ENCODE data around the gene GDF15. TPM values are rescaled to one million over a fixed set of nuclear protein-coding genes. Genes with fewer than 3 reads are reported as not detected.
"Not testable (repeated sequence)": the region's sequence is repeated elsewhere in the genome, so short reads cannot be mapped to it uniquely, and the experiment has no call there.

The GDF15 gene
- total RNA-seq, 1 experiment from 2014 or later = 5.1 TPM

DNA sequence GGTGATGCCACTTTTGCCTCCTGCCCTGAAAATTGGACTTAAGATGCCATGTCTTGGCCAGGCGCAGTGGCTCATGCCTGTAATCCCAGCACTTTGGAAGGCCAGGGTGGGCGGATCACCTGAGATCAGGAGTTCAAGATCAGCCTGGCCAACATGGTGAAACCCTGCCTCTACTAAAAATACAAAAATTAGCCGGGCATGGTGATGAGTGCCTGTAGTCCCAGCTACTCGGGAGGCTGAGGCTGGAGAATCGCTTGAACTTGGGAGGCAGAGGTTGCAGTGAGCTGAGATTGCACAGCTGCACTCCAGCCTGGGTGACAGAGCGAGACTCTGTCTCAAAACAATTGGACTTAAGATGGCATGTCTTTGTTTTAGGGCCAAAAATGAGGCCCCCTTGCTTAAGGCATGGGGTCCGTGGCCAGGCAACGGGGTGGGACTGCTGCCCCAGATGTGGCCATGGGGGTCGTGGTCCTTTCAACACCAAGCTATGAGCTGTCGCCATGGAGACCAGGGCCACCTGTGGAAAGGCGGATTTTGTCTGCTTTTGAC lies 21.6 kb upstream of the GDF15 start:
- DNase-seq (ENCODE audit: low read depth) = not testable (repeated sequence)

DNA sequence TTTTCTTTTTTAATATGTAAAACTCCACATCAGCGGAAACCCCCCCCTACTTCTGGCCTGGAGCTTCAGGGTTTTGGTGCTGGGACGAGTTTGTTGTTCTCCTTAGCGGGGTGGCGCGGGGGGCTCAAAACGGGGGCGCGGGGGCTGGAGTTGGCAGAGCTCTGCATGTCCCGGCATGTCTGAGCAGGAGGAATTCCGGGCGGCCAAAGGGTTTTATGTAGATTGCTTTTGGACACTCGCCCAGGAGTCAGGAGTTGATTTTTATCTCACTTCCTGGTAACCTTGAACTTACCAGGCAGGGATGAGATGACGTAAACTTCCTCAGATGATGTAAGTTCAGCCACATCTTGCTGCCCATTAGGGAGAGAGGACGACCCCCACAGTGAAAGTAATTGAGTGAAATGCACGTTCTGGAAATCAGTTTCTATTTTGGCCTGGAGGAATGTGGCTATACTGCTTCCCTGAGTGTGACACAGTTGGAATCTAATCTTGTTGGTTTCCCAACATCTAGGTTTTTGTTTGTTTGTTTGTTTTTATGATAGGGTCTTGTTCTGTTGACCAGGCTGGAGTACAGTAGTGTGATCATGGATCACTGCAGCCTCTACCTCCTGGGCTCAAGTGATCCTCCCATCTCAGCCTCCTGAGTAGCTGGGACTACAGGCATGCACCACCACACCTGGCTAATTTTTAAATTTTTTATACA lies 21.0 kb upstream of the GDF15 start:
- DNase-seq (ENCODE audit: low read depth) = peak; percentile 96

DNA sequence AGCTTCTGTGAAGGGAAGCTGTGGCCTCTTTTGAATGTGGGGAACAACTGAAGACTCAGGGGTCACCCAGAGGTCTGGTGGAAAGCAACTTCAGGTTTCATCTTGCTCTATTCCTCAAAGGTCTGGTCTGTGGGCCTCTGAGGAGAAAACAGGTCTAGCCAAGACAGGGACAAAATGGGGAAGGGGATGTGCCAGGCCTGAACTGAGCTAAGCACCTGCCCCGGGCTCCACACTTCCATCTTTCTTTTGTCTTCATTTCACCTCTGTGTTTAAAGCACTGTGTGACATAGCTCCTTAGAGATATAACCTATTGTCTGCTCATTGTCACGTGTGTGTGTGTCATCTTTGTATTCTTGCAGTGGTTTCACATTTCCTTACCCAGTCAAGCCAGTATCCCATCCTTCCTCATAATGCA lies 19.9 kb upstream of the GDF15 start:
- DNase-seq (ENCODE audit: low read depth) = peak; percentile 38

DNA sequence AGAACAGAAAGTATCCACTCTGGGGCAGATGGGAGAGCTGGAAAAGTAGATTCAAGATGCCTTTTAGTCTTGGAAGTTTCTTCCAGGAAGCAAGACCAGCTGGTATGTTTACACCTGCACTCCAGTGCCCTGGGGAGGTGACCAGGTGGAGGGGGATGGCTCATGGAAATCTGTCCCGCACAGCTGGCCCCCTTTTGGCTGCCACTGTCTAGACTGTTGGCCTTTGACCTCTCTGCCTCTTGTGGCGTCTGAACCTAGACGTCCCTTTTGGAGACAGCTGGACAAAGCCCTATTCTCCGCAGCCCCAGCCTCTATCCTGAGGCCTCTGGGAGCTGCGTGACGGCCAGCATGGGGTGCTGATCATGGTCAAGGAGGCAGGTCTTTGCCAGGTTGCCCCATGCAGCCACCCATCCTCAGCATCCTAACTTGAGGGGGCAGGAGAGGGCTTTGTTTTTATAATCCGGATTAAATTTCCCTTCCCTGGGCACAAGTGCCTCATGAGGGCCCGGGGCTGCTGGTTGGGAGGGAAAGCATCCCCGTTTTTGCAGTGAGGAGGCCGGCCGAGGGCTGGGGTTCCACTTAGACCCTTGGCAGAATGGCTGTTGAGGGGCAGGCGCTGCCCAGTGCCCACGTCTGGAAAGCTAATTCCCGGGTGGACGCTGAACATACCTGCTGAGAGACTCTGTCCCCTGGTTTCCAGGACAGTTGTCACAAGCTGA lies 17.3 kb upstream of the GDF15 start:
- no peak for DNase-seq (ENCODE audit: low read depth)

DNA sequence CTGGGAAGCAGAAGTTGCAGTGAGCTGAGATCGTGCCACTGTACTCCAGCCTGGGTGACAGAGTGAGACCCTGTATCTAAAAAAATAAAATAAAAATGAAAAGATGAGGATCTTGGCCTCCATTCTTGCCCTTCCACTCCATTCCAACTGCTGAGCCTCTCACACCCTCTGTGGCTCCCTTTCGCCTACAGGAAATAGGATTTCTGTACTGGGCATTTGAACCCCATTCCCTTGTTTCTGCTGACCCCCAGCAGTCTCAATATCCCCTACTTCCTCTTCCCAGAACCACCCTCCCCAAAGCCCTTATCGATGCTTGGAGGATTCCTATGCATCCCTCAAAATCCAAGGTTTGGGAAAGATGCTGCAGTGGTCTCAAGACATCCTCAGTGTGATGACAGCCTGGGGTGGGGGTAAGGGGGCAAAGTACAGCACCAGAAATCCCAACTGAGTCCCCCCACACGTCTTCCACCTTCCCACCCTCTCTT lies 12.5 kb upstream of the GDF15 start:
- no peak for DNase-seq (ENCODE audit: low read depth)

DNA sequence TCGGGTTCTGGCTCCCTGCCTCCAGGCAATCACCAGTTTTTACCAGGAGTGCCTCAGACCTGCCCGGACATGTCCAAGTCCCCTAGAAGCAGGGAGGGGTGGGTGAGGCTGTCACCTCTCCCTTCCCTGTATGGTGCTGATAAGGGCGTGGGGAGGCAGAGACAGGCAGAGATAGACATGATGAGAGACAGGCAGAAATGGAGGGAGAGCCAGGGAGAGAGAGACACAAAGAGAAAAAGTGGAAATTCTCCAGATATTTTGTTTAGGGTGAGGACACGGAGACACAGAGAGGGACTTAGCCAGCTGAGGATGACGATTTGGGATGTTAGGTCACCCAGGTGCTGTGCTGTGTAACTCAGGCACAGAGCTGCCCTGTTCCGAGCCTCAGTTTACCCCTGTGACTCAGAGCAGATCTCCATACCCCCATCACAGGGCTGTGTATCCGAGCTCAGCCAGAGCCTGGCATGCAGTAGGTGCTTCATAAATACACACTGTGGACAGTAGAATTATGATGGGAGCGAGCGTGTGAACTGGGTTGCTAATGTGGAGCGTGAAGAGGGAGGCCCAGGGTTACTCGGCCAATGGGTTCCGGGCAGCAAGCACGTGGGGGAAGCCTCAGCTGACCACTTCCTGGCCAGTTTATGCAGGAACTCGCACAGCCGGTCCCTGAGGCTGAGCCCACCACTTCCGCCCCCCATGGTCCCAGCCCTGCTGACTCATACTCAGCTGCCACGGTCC lies 11.9 kb upstream of the GDF15 start:
- DNase-seq (ENCODE audit: low read depth) = peak; percentile 99

DNA sequence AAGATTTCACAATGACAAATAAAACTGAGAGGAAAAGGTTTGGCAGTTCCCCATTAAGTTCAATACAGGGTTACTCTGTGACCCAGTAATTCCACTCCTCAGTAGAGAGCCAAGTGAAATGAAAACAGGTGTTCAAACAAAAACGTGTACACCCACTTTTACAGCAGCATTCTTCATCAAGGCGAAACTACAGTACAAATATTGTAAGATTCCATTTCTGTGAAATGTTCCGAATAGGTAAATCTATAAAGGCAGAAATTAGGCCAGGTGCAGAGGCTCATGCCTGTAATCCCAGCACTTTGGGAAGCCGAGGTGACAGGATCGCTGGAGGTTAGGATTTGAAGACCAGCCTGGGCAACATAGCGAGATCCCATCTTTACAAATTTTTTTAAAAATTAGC lies 8.9 kb upstream of the GDF15 start:
- DNase-seq (ENCODE audit: low read depth) = no peak

DNA sequence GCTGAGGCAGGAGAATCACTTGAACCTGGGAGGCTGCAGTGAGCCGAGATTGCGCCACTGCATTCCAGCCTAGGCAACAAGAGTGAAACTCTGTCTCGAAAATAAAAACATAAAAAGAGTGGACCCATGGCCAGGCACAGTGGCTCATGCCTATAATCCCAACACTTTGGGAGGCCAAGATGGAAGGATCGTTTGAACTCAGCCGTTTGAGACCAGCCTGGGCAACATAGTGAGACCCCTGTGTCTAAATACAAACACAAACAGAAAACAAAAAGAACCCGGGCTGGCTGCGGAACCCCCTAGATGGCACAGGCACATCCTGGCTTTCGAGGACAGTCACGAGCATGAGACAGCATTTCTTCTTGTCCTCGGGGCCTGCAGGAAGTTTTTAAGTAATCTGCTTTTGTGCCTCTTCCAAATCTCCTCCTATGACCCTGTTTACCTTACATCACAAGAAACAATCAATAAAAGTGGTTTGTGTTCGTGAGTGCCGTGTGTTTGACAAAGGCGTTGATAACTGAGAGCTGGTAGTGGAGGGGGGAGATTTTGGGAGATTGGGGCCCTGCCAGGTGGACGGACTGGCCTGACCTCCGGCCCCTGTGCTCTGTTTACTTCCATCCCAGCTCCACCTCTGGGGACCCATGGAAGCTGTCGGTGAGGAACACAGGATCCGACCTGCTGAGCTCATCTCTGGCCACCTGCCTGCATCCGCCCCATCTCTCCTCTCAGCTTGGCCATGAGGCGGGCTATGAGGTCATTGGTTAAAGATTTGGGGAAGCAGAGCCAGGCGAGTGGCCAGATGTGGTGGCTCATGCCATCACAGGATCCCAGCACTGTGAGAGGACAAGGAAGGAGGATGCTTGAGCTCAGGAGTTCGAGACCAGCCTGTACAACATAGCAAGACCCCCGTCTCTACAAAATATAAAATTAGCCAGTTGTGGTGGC lies 5.9 kb upstream of the GDF15 start:
- DNase-seq (ENCODE audit: low read depth) = peak; percentile 89

DNA sequence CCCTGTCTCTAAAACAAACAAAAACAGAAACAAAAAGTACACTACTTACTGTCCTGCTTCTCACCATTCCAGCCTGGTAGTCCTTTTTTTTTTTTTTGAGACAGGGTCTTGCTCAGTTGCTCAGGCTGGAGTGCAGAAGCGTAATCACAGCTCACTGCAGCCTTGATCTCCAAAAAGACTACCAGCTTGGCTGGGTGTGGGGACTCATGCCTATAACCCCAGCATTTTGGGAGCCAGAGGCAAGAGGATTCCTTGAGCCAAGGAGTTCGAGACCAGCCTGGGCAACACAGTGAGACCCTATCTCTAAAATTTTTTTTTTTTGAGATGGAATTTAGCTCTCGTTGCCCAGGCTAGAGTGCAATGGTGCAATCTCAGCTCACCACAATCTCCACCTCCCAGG lies 5.1 kb upstream of the GDF15 start:
- no peak for DNase-seq (ENCODE audit: low read depth)

DNA sequence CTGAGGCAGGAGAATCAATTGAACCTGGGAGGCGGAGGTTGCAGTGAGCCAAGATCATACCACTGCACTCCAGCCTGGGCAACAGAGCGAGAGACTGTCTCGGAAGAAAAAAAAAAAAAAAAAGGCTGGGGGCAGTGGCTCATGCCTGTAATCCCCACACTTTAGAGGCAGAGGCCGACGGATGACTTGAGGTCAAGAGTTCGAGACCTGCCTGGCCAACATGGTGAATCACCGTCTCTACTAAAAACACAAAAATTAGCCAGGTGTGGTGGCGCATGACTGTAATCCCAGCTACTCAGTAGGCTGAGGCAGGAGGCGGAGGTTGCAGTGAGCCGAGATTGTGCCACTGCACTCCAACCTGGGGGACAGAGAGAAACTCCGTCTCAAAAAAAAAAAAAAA lies 2.3 kb upstream of the GDF15 start:
- DNase-seq (ENCODE audit: low read depth) = not testable (repeated sequence)

DNA sequence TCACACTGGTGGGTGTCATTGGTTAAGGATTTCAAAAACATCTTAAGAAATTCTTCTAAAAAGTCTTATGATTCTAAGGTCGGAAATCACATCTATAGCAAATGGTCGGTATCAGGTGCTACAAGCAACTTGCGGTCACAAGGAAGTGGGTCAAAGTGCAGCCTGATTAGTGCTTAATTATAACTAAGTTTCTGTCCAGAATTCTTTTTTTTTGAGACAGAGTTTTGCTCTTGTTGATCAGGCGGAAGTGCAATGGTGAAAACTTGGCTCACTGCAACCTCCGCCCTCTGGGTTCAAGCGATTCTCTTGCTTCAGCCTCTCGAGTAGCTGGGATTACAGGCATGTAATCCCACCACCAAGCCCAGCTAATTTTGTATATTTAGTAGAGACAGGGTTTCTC lies 1.2 kb upstream of the GDF15 start:
- DNase-seq (ENCODE audit: low read depth) = no peak

DNA sequence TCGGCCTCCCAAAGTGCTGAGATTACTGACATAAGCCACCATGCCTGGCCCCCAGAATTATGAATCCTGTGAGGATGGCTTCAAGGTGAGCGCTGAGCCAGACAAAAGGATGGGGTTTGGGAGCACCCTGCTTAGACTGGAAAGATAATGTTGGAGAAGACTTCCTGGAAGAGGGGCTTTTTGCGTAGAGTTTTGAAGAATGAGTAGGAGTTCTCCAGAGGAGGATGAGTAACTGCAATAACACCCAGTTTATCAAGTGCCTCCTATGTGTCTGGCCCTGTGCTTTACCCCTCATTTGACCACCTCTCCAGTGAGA lies 641 bp upstream of the GDF15 start:
- peak; percentile 52 for DNase-seq (ENCODE audit: low read depth)

DNA sequence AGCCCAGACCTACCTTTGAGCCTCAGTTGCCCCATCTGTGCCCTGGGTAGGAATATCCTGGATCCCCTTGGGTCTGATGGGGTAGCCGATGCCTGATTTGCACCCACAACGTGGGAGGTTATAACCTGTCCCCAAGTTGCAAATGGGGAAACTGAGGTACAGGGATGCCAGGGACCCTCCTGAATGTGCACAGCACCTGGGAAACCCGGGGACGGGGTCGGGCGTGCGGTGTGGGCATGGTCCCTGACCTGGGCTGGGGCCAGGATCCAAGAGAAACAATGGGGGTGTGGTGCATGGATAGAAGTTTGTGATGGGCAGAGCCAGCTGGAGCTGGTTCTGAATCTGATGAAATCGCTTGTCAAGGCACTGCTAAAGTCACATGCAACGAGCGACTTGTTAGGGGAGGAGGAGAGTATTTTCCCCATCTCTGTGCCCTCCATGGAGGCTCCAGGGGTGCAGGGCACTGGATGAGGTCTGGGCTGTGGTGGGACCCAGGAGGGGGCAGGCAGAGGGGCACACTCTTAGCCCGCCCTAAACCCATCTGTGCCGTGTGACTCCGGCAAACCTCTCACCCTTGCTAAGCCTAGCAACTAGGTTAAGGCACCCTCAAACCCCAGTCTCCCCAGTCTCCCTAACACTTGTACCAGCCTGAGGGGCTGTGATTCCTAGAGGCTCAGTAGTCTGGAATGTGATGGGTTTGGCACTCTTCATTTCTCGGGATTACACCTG lies 749 bp downstream of the GDF15 start:
- no peak for DNase-seq (ENCODE audit: low read depth)

DNA sequence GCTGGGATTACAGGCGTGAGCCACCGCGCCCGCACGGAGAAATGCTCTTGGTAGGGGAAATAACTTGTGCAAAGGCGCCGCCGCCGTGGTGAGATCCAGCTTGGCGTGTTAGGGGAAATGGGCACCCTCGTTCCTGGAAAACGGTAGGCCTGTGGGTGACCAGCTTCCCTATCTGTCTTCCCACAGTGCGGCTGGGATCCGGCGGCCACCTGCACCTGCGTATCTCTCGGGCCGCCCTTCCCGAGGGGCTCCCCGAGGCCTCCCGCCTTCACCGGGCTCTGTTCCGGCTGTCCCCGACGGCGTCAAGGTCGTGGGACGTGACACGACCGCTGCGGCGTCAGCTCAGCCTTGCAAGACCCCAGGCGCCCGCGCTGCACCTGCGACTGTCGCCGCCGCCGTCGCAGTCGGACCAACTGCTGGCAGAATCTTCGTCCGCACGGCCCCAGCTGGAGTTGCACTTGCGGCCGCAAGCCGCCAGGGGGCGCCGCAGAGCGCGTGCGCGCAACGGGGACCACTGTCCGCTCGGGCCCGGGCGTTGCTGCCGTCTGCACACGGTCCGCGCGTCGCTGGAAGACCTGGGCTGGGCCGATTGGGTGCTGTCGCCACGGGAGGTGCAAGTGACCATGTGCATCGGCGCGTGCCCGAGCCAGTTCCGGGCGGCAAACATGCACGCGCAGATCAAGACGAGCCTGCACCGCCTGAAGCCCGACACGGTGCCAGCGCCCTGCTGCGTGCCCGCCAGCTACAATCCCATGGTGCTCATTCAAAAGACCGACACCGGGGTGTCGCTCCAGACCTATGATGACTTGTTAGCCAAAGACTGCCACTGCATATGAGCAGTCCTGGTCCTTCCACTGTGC lies 2.4 kb downstream of the GDF15 start:
- DNase-seq (ENCODE audit: low read depth) = peak; percentile 78

DNA sequence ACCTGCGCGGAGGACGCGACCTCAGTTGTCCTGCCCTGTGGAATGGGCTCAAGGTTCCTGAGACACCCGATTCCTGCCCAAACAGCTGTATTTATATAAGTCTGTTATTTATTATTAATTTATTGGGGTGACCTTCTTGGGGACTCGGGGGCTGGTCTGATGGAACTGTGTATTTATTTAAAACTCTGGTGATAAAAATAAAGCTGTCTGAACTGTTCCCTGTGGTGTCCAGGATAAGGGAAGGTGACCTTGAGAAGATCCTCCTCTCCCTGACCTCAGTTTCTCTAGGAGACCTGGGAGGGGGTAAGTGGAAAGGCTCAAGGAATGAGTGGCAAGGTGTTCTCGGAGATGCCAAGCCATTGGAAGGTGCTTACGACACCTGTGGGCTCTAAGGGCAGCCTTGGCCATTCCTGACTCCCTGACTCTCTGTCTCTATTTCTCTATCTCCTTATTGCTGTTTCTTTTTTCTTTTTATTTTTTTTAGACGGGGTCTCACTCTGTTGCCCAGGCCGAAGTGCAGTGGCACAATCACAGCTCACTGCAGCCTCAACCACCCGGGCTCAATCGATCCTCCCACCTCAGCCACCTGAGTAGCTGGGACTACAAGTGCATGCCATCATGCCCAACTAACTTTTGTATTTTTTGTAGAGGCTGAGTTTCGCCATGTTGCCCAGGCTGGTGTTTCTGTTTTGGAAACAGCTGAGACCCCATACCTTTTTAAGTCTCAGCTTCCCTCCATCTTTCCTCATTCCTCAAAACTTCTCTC lies 3.2 kb downstream of the GDF15 start:
- DNase-seq (ENCODE audit: low read depth) = no peak

DNA sequence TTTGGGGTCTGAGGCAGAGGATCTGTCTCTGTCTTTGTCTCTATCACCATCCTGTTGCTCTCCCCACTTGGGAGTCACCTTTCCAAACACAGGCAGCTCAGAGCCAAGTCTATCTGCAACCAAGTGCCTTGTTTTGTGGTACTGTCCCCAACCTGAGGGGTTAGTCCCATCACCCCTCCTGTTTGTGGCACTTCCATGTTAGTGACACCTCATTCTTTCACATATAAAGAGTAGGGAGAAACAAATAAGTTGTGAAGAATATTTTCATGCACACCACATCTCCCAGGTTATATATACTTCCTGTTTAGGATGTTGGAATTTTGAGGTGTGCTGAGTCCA lies 3.7 kb downstream of the GDF15 start:
- DNase-seq (ENCODE audit: low read depth) = no peak

DNA sequence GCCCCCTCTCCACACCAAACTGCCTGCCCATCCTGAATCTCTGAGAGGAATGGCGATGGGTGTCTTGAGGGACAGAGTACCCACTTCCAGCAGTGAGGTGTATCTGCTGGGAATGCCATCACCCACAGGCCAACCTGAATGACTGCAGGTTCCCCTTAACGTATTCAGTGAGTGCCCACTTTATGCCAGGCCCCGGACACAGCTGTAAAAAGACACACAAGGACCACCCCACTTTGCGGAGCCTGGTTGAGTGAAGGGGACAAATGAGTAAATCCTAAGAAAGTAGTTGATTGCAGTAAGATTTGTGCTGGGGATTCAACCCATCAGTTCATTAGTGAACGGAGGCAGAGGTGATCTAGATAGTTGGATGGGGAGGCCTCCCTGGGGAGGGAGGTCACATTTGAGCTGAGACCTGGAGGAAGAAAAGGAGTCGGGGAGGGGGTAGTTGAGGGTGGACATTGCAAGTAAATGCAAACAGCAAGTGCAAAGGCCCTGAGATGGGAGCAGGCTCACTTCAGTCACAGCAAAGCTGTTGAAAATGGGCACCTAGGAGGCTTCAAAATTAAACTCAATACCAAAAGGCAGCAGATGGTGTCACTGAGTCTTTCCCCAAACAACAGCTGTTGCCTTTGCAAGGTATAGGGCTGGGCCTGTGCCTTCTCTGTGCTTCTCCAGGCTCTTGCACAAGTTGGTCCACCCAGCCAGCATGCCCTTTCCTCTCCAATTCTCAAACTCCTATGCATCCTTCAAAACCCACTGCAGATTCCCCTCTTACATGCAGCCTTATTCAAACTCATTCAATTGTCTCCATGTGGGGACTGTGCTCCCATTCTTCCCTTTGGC lies 4.3 kb downstream of the GDF15 start:
- DNase-seq (ENCODE audit: low read depth) = no peak

DNA sequence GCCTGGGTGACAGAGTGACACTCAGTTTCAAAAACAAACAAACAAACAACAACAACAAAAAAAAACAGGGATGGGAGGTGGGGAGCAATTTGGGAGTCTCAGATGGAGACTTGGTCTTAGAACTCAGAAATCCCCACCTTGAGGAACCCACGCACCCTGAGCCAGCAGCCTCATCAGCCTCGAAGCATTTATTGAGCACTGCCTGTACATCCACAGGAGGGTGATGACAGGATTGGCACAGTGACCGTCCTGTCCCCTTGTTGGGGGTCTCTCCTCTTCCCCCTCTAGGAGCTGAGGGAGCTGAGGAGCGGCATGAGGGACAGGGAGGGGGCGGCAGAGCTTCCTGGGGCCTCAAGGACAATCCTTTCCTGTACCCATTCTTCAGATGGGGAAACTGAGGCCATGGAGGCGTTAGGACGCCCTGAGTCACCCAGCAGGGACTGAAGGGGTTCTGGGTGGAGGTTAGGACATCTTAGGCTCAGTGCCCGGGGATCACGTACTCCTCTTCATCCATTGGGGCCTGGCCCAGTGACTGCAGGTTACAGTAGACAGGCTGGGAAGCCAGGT lies 5.6 kb downstream of the GDF15 start:
- no peak for DNase-seq (ENCODE audit: low read depth)
